Hepatocyte (in vitro differentiated cells): Measurements from ENCODE around the gene TBL1X. TPM values are rescaled to one million over a fixed set of nuclear protein-coding genes. Genes with fewer than 3 reads are reported as not detected.

Source experiments
- DNase-seq: peaks from one replicate; pipeline ENCODE4 v3.0.0-alpha.2; 2016; ENCODE audit warnings: low spot score
- H2AFZ ChIP-seq: fragments of 200-600 bp; sonication (generic); 2 replicates; pipeline ENCODE4 v1.6.0; 2016; ENCODE audit warnings: antibody characterized with exemption, mild to moderate bottlenecking
- H3K27ac ChIP-seq: fragments of 200-600 bp; sonication (generic); 2 replicates; pipeline ENCODE4 v1.5.1; 2016; ENCODE audit warnings: mild to moderate bottlenecking
- H3K27me3 ChIP-seq: fragments of 200-600 bp; sonication (generic); 2 replicates; pipeline ENCODE4 v1.6.1; 2016
- H3K36me3 ChIP-seq: fragments of 200-600 bp; sonication (generic); replicated peaks from 2 replicates; pipeline ENCODE4 v1.5.1; 2016; ENCODE audit warnings: low read depth; ENCODE audit not compliant: insufficient read depth
- H3K4me1 ChIP-seq: fragments of 200-600 bp; sonication (generic); 2 replicates; pipeline ENCODE4 v1.5.1; 2016; ENCODE audit warnings: mild to moderate bottlenecking, moderate library complexity; ENCODE audit not compliant: insufficient read depth
- H3K4me2 ChIP-seq: fragments of 200-600 bp; sonication (generic); 2 replicates; pipeline ENCODE4 v1.6.0; 2016
- H3K4me3 ChIP-seq: fragments of 200-600 bp; sonication (generic); 2 replicates; pipeline ENCODE4 v1.5.1; 2016; ENCODE audit warnings: mild to moderate bottlenecking
- H3K79me2 ChIP-seq: fragments of 200-600 bp; sonication (generic); 2 replicates; pipeline ENCODE4 v1.6.0; 2017; ENCODE audit warnings: mild to moderate bottlenecking
- H3K9me2 ChIP-seq: fragments of 200-600 bp; sonication (generic); replicated peaks from 2 replicates; pipeline ENCODE4 v1.6.0; 2017; ENCODE audit warnings: mild to moderate bottlenecking; ENCODE audit not compliant: insufficient read depth
- H3K9me3 ChIP-seq: fragments of 200-600 bp; sonication (generic); 2 replicates; pipeline ENCODE4 v1.5.1; 2016; ENCODE audit warnings: low read depth, mild to moderate bottlenecking
- H4K20me1 ChIP-seq: fragments of 200-600 bp; sonication (generic); 2 replicates; pipeline ENCODE4 v1.6.0; 2016; ENCODE audit warnings: mild to moderate bottlenecking; ENCODE audit not compliant: insufficient read depth, poor library complexity, severe bottlenecking
- CTCF ChIP-seq: fragments of 200-600 bp; sonication (generic); IDR thresholded peaks from 2 replicates; pipeline ENCODE4 v1.5.1; 2016; ENCODE audit warnings: antibody characterized with exemption, mild to moderate bottlenecking; ENCODE audit not compliant: poor library complexity
- EZH2 ChIP-seq: fragments of 200-600 bp; sonication (generic); IDR thresholded peaks from 2 replicates; pipeline ENCODE4 v1.6.1; 2016; ENCODE audit warnings: antibody characterized with exemption, mild to moderate bottlenecking, borderline replicate concordance
- EZH2phosphoT487 ChIP-seq: fragments of 200-600 bp; sonication (generic); IDR thresholded peaks from one replicate; pipeline ENCODE4 v1.6.1; 2018; ENCODE audit warnings: antibody characterized with exemption, mild to moderate bottlenecking, low read depth, moderate library complexity; ENCODE audit not compliant: unreplicated experiment, severe bottlenecking
- WGBS: methylation state at CpG from one replicate; pipeline ENCODE4 v1.1.6; 2016; ENCODE audit warnings: low lambda C conversion rate; ENCODE audit errors: missing lambda C conversion rate; 5-methylcytosine and 5-hydroxymethylcytosine counted together
- polyA plus RNA-seq: library from polyadenylated mRNA; unstranded; fragments of >200 nt; fragmentation: Nextera tagmentation; extraction: Ambion mirVana; gene quantifications from 2 replicates; pipeline ENCODE4 v1.2.1, GENCODE V29; 2016
- total RNA-seq: library from RNA; depleted of rRNA; stranded (reverse); fragments of >200 nt; gene quantifications from 2 replicates; pipeline ENCODE4 v1.2.3, GENCODE V29; 2014

The TBL1X gene
- total and polyA plus RNA-seq, 2 experiments from 2014 or later: 14.9 to 16.0 TPM

GRCh38 chrX:9786798-9787635, 322.2 kb downstream of the TBL1X start:
- Histone ChIP-seq H3K27ac (peak overlapping the region; percentile 78), H3K4me2 (peak overlapping the region; percentile 68), H3K4me3 (peak overlapping the region; percentile 27), H3K36me3 (no peaks in the 10 kb centered on the region), H4K20me1 (no peaks in the 10 kb centered on the region), H3K27me3 (no peaks in the 10 kb centered on the region), H3K4me1 (peaks cover 8% of the 10 kb centered on the region), H3K9me2 (no peaks in the 10 kb centered on the region), H3K9me3 (no peaks in the 10 kb centered on the region), H2AFZ (no peak overlapping the region), H3K79me2 (peaks cover 28% of the 10 kb centered on the region)
- WGBS: 37% methylated on average over 22 of the region's 45 CpGs
- TF ChIP-seq EZH2: no peak
- peak; percentile 56 for DNase-seq

GRCh38 chrX:9788911-9789310, 324.1 kb downstream of the TBL1X start:
- Histone ChIP-seq H4K20me1 (no peaks in the 10 kb centered on the region), H3K27ac (peak overlapping the region; percentile 59), H3K4me2 (peak overlapping the region; percentile 68), H2AFZ (no peak overlapping the region), H3K4me1 (peaks cover 8% of the 10 kb centered on the region), H3K9me3 (no peaks in the 10 kb centered on the region), H3K27me3 (no peaks in the 10 kb centered on the region), H3K79me2 (peaks cover 45% of the 10 kb centered on the region), H3K9me2 (no peaks in the 10 kb centered on the region), H3K4me3 (no peak overlapping the region), H3K36me3 (no peaks in the 10 kb centered on the region)
- 26% methylated on average over 2 of the region's 2 CpGs for WGBS
- DNase-seq: peak; percentile 51
- no peak for TF ChIP-seq CTCF
- no peak for TF ChIP-seq EZH2phosphoT487
- no peak for TF ChIP-seq EZH2

- no peaks in the 10 kb centered on the region for H3K9me3 ChIP-seq
- H3K9me2 ChIP-seq: no peaks in the 10 kb centered on the region
- no peak overlapping the region for H3K4me3 ChIP-seq
- peaks cover 51% of the 10 kb centered on the region for H3K79me2 ChIP-seq
- 70% methylated on average over 5 of the region's 5 CpGs for WGBS
- H2AFZ ChIP-seq: no peak overlapping the region
- peak overlapping the region; percentile 58 for H3K4me2 ChIP-seq
- no peaks in the 10 kb centered on the region for H3K27me3 ChIP-seq
- H3K36me3 ChIP-seq: no peaks in the 10 kb centered on the region
- H4K20me1 ChIP-seq: no peaks in the 10 kb centered on the region
- TF ChIP-seq CTCF (no peak), EZH2phosphoT487 (no peak), EZH2 (no peak)
- DNase-seq: no peak
- H3K27ac ChIP-seq: peak overlapping the region; percentile 59
- H3K4me1 ChIP-seq: peaks cover 8% of the 10 kb centered on the region
These were observed 324.7 kb downstream of the TBL1X start for GRCh38 chrX:9789555-9789954.
